HepG2 (cell line): ENCODE results near the gene SENP7. TPM values are rescaled to one million over a fixed set of nuclear protein-coding genes. Genes with fewer than 3 reads are reported as not detected.

ENCODE experiments used
- ATM ChIP-seq: fragments of 450-650 bp; IDR thresholded peaks from 2 replicates; pipeline ENCODE4 v1.7.1; 2017; ENCODE audit warnings: mild to moderate bottlenecking, borderline replicate concordance
- BCL6 ChIP-seq: IDR thresholded peaks from 2 replicates; pipeline ENCODE4 v1.6.1; 2016; ENCODE audit warnings: missing genetic modification reagents, missing compliant biosample characterization
- CBX1 ChIP-seq: IDR thresholded peaks from one replicate; pipeline ENCODE4 v1.6.1; 2016; ENCODE audit warnings: antibody characterized with exemption, low read depth
- ELF4 ChIP-seq: sonication (generic); formaldehyde crosslinking; IDR thresholded peaks from 2 replicates; pipeline ENCODE4 v1.5.0; 2020; ENCODE audit warnings: missing genetic modification reagents, mild to moderate bottlenecking, moderate library complexity, borderline replicate concordance
- GZF1 ChIP-seq: sonication (generic); formaldehyde crosslinking; IDR thresholded peaks from 2 replicates; pipeline ENCODE4 v1.5.1; 2020; ENCODE audit warnings: mild to moderate bottlenecking, missing genetic modification reagents
- HNRNPL ChIP-seq: fragments of 200-400 bp; formaldehyde crosslinking; IDR thresholded peaks from 2 replicates; pipeline ENCODE4 v1.6.1; 2017; ENCODE audit warnings: mild to moderate bottlenecking, low read depth, low read length
- ISL2 ChIP-seq: sonication (generic); formaldehyde crosslinking; IDR thresholded peaks from 2 replicates; pipeline ENCODE4 v1.5.0; 2020; ENCODE audit warnings: missing genetic modification reagents
- KDM1A ChIP-seq: IDR thresholded peaks from 2 replicates; pipeline ENCODE4 v1.6.1; 2016; ENCODE audit warnings: missing compliant biosample characterization
- KMT2A ChIP-seq: sonication (generic); formaldehyde crosslinking; IDR thresholded peaks from 2 replicates; pipeline ENCODE4 v1.4.0; 2020; ENCODE audit warnings: missing genetic modification reagents
- MYNN ChIP-seq: sonication (generic); formaldehyde crosslinking; IDR thresholded peaks from 2 replicates; pipeline ENCODE4 v1.4.0; 2020; ENCODE audit warnings: mild to moderate bottlenecking, low read depth, missing genetic modification reagents
- PHF20 ChIP-seq: sonication (generic); formaldehyde crosslinking; IDR thresholded peaks from 2 replicates; pipeline ENCODE4 v1.5.0; 2020; ENCODE audit warnings: mild to moderate bottlenecking, missing genetic modification reagents
- RNF2 ChIP-seq: fragments of 450-650 bp; conservative IDR thresholded peaks from 2 replicates; pipeline ENCODE4 v1.6.1; 2016; ENCODE audit warnings: low read depth
- SIN3A ChIP-seq: IDR thresholded peaks from 2 replicates; pipeline ENCODE4 v1.6.1; 2011; ENCODE audit warnings: low read depth, mild to moderate bottlenecking, control low read depth, low read length, borderline replicate concordance
- SMAD9 ChIP-seq: sonication (generic); formaldehyde crosslinking; IDR thresholded peaks from 2 replicates; pipeline ENCODE4 v1.5.1; 2020; ENCODE audit warnings: mild to moderate bottlenecking, missing genetic modification reagents
- SMYD3 ChIP-seq: sonication (generic); formaldehyde crosslinking; IDR thresholded peaks from 2 replicates; pipeline ENCODE4 v1.8.1; 2023; ENCODE audit warnings: mild to moderate bottlenecking, missing genetic modification reagents
- SRF ChIP-seq: IDR thresholded peaks from 2 replicates; pipeline ENCODE4 v1.6.1; 2011; ENCODE audit warnings: mild to moderate bottlenecking, low read depth, low read length, moderate library complexity
- TBP ChIP-seq: sonication (generic); formaldehyde crosslinking; IDR thresholded peaks from 2 replicates; pipeline ENCODE4 v1.5.0; 2020; ENCODE audit warnings: missing genetic modification reagents
- ZBTB3 ChIP-seq: sonication (generic); formaldehyde crosslinking; IDR thresholded peaks from 2 replicates; pipeline ENCODE4 v1.4.0; 2020; ENCODE audit warnings: low read depth, mild to moderate bottlenecking, moderate library complexity, missing genetic modification reagents, borderline replicate concordance
- ZC3H4 ChIP-seq: sonication (generic); formaldehyde crosslinking; IDR thresholded peaks from 2 replicates; pipeline ENCODE4 v1.4.0; 2020; ENCODE audit warnings: missing genetic modification reagents, borderline replicate concordance
- ZFX ChIP-seq: sonication (generic); formaldehyde crosslinking; IDR thresholded peaks from 2 replicates; pipeline ENCODE4 v1.4.0; 2020; ENCODE audit warnings: mild to moderate bottlenecking, low read depth, missing genetic modification reagents, moderate library complexity
- ZNF138 ChIP-seq: sonication (generic); formaldehyde crosslinking; IDR thresholded peaks from 2 replicates; pipeline ENCODE4 v1.5.0; 2020; ENCODE audit warnings: mild to moderate bottlenecking, low read depth, missing genetic modification reagents
- ZNF232 ChIP-seq: sonication (generic); formaldehyde crosslinking; IDR thresholded peaks from 2 replicates; pipeline ENCODE4 v1.4.0; 2020; ENCODE audit warnings: missing genetic modification reagents, borderline replicate concordance
- ZNF383 ChIP-seq: sonication (generic); formaldehyde crosslinking; IDR thresholded peaks from 2 replicates; pipeline ENCODE4 v1.4.0; 2020; ENCODE audit warnings: missing genetic modification reagents, mild to moderate bottlenecking, borderline replicate concordance
- ZNF569 ChIP-seq: sonication (generic); formaldehyde crosslinking; IDR thresholded peaks from 2 replicates; pipeline ENCODE4 v1.5.0; 2020; ENCODE audit warnings: mild to moderate bottlenecking, missing genetic modification reagents, moderate library complexity, borderline replicate concordance
- ZNF782 ChIP-seq: sonication (generic); formaldehyde crosslinking; IDR thresholded peaks from 2 replicates; pipeline ENCODE4 v1.4.0; 2020; ENCODE audit warnings: missing genetic modification reagents, mild to moderate bottlenecking, borderline replicate concordance
- polyA plus RNA-seq, 8 experiments: library from polyadenylated mRNA; depleted of rRNA in 3 of 8; stranded (reverse) in 7 of 8; unstranded in 1 of 8; fragments of >200 nt; fragmentation: Illumina TruSeq in 4 of 8; extraction: Trizol in 4 of 8; gene quantifications; 2 replicates each; pipeline versions ENCODE4 v1.2.1 to v1.2.3, GENCODE V29; 2011 to 2016; ENCODE audit warnings: low read depth in 4 of 8, missing spikeins in 1 of 8, mixed read lengths in 1 of 8; ENCODE audit not compliant: insufficient read depth in 1 of 8
- total RNA-seq, 5 experiments: library from RNA; depleted of rRNA; stranded (reverse); fragments of >200 nt; fragmentation: Illumina TruSeq; extraction: Trizol; gene quantifications; 2 replicates each; pipeline ENCODE4 v1.2.3, GENCODE V29; 2016; ENCODE audit warnings: low read depth in 1 of 5
- TF ChIP-seq, protein P1 (sequence below): sonication (generic); formaldehyde crosslinking; IDR thresholded peaks from 2 replicates; pipeline ENCODE4 v1.4.0; 2020; ENCODE audit warnings: mild to moderate bottlenecking, missing genetic modification reagents
- TF ChIP-seq, protein P2 (sequence below): sonication (generic); formaldehyde crosslinking; IDR thresholded peaks from 2 replicates; pipeline ENCODE4 v1.4.0; 2020; ENCODE audit warnings: missing genetic modification reagents

The SENP7 gene
- total and polyA plus RNA-seq, 2 of the 13 experiments (the other 11 are each of a cell fraction or from before 2014, with no cell fraction given), result 9.1 to 10.3 TPM

DNA sequence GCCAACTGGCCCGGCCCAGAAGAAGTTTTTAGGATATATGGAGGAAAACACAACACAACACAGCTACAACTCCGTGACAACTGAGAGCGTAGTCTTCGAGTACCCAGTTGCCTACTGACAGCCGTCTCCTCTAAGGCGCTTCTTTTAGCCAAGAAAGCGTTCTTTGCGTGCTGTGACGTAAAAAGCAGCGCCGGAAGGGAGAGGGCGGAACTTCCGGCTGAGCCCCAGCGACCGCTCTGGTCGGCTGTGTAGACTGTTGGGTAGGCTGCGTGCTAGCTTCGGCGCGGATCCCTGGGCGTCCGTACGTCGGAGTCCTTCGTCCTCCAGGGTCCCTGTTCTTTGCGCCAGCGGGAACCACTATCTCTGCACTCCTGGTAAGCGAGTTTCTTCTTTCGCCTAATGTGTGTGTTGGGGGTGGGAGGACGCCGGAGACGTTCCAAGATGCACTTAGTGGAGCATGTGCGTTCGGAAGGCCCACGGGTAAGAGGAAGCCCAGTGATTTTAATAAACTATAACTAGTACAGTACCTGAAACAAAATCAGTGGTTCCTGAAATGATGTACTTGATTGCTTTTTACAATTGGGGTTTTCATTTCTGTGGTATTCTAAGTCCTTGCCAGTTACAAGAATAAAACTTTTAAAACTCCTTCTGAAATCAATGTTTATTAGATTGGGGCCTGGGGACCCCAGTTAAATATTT is 48.8 kb upstream of the SENP7 start, which contains the start of gene TRMT10C (continued):
- TF ChIP-seq, protein P1, sequence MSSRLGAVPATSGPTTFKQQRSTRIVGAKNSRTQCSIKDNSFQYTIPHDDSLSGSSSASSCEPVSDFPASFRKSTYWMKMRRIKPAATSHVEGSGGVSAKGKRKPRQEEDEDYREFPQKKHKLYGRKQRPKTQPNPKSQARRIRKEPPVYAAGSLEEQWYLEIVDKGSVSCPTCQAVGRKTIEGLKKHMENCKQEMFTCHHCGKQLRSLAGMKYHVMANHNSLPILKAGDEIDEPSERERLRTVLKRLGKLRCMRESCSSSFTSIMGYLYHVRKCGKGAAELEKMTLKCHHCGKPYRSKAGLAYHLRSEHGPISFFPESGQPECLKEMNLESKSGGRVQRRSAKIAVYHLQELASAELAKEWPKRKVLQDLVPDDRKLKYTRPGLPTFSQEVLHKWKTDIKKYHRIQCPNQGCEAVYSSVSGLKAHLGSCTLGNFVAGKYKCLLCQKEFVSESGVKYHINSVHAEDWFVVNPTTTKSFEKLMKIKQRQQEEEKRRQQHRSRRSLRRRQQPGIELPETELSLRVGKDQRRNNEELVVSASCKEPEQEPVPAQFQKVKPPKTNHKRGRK (CRISPR knock-in tag), result no peak
- TF ChIP-seq HNRNPL (no peak), ZNF383 (no peak), SMAD9 (CRISPR knock-in tag) (no peak), ZFX (CRISPR knock-in tag) (peak; percentile 85), SRF (peak; percentile 66; the same call in 1 of the 2 replicates), ATM (no peak), KDM1A (CRISPR knock-in tag) (no peak), TBP (no peak), ZC3H4 (CRISPR knock-in tag) (no peak), GZF1 (CRISPR knock-in tag) (0 out of 2 replicates have a peak, but pooled peaks have one; percentile 42), SMYD3 (CRISPR knock-in tag) (no peak), RNF2 (peak; percentile 74), CBX1 (peak; percentile 77), ZNF138 (CRISPR knock-in tag) (no peak), SIN3A (peak; percentile 72; the same call in 1 of the 2 replicates), ZBTB3 (no peak), ZNF782 (CRISPR knock-in tag) (peak; percentile 30; the same call in 1 of the 2 replicates), KMT2A (CRISPR knock-in tag) (peak; percentile 86), ELF4 (CRISPR knock-in tag) (no peak), BCL6 (CRISPR knock-in tag) (no peak; the same call in 1 of the 2 replicates), ZNF232 (CRISPR knock-in tag) (peak; percentile 50; the same call in 1 of the 2 replicates), ISL2 (CRISPR knock-in tag) (peak; percentile 53), MYNN (CRISPR knock-in tag) (no peak), PHF20 (peak; percentile 97), ZNF569 (CRISPR knock-in tag) (0 out of 2 replicates have a peak, but pooled peaks have one; percentile 60)
- TF ChIP-seq, protein P2, sequence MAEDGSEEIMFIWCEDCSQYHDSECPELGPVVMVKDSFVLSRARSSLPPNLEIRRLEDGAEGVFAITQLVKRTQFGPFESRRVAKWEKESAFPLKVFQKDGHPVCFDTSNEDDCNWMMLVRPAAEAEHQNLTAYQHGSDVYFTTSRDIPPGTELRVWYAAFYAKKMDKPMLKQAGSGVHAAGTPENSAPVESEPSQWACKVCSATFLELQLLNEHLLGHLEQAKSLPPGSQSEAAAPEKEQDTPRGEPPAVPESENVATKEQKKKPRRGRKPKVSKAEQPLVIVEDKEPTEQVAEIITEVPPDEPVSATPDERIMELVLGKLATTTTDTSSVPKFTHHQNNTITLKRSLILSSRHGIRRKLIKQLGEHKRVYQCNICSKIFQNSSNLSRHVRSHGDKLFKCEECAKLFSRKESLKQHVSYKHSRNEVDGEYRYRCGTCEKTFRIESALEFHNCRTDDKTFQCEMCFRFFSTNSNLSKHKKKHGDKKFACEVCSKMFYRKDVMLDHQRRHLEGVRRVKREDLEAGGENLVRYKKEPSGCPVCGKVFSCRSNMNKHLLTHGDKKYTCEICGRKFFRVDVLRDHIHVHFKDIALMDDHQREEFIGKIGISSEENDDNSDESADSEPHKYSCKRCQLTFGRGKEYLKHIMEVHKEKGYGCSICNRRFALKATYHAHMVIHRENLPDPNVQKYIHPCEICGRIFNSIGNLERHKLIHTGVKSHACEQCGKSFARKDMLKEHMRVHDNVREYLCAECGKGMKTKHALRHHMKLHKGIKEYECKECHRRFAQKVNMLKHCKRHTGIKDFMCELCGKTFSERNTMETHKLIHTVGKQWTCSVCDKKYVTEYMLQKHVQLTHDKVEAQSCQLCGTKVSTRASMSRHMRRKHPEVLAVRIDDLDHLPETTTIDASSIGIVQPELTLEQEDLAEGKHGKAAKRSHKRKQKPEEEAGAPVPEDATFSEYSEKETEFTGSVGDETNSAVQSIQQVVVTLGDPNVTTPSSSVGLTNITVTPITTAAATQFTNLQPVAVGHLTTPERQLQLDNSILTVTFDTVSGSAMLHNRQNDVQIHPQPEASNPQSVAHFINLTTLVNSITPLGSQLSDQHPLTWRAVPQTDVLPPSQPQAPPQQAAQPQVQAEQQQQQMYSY (CRISPR knock-in tag), result 0 out of 2 replicates have a peak, but pooled peaks have one; percentile 33
